ENCODE measurements around the gene TARDBP. TPM values are rescaled to one million over a fixed set of nuclear protein-coding genes. Genes with fewer than 3 reads are reported as not detected.

TARDBP gene
- total RNA-seq, 1 donor from 2014 or later, result 117 TPM

GRCh38 chr1:10975567-10976326 is 36.7 kb upstream of the TARDBP start:
- peaks cover 34% of the 10 kb centered on the region for H3K4me1 Mint-ChIP-seq (ENCODE audit: unreplicated experiment)
- peak; percentile 87 for DNase-seq (ENCODE audit: extremely low spot score, unreplicated experiment)

GRCh38 chr1:10978719-10979118 is 33.7 kb upstream of the TARDBP start:
- peaks cover 34% of the 10 kb centered on the region for H3K4me1 Mint-ChIP-seq (ENCODE audit: unreplicated experiment)
- H3K9me3 Mint-ChIP-seq (ENCODE audit: unreplicated experiment), result no peaks in the 10 kb centered on the region
- H3K27ac Mint-ChIP-seq (ENCODE audit: unreplicated experiment), result no peak overlapping the region
- H3K4me3 Mint-ChIP-seq (ENCODE audit: unreplicated experiment), result no peak overlapping the region
- H3K36me3 Mint-ChIP-seq (ENCODE audit: unreplicated experiment), result no peaks in the 10 kb centered on the region
- TF ChIP-seq CTCF (IDR thresholded peaks at IDR 0.05), result no peak
- DNase-seq (ENCODE audit: extremely low spot score, unreplicated experiment), result no peak
- H3K27me3 Mint-ChIP-seq (ENCODE audit: unreplicated experiment), result peaks cover 32% of the 10 kb centered on the region

More at GRCh38 chr1:10975567-10976326, 36.7 kb upstream of the TARDBP start:
- Mint-ChIP-seq H3K27ac (ENCODE audit: unreplicated experiment) (peak overlapping the region; percentile 76), H3K27me3 (ENCODE audit: unreplicated experiment) (peaks cover 26% of the 10 kb centered on the region), H3K36me3 (ENCODE audit: unreplicated experiment) (no peaks in the 10 kb centered on the region), H3K9me3 (ENCODE audit: unreplicated experiment) (no peaks in the 10 kb centered on the region), H3K4me3 (ENCODE audit: unreplicated experiment) (no peak overlapping the region)
- no peak for TF ChIP-seq CTCF (IDR thresholded peaks at IDR 0.05)

- Mint-ChIP-seq H3K4me1 (ENCODE audit: unreplicated experiment) (peaks cover 34% of the 10 kb centered on the region), H3K36me3 (ENCODE audit: unreplicated experiment) (no peaks in the 10 kb centered on the region), H3K4me3 (ENCODE audit: unreplicated experiment) (peak overlapping the region; percentile 11), H3K27ac (ENCODE audit: unreplicated experiment) (peak overlapping the region; percentile 71), H3K9me3 (ENCODE audit: unreplicated experiment) (no peaks in the 10 kb centered on the region), H3K27me3 (ENCODE audit: unreplicated experiment) (peaks cover 37% of the 10 kb centered on the region)
- TF ChIP-seq CTCF (IDR thresholded peaks at IDR 0.05), result peak; percentile 15
- DNase-seq (ENCODE audit: extremely low spot score, unreplicated experiment), result no peak
These were observed 33.0 kb upstream of the TARDBP start for GRCh38 chr1:10979483-10979920.

GRCh38 chr1:10980094-10980577 is 32.3 kb upstream of the TARDBP start:
- Mint-ChIP-seq H3K4me3 (ENCODE audit: unreplicated experiment) (peak overlapping the region; percentile 51), H3K27me3 (ENCODE audit: unreplicated experiment) (peaks cover 39% of the 10 kb centered on the region), H3K27ac (ENCODE audit: unreplicated experiment) (peak overlapping the region; percentile 71), H3K4me1 (ENCODE audit: unreplicated experiment) (peaks cover 34% of the 10 kb centered on the region), H3K36me3 (ENCODE audit: unreplicated experiment) (no peaks in the 10 kb centered on the region), H3K9me3 (ENCODE audit: unreplicated experiment) (no peaks in the 10 kb centered on the region)
- peak; percentile 88 for DNase-seq (ENCODE audit: extremely low spot score, unreplicated experiment)
- peak; percentile 58 for TF ChIP-seq CTCF (IDR thresholded peaks at IDR 0.05)
